Suprapubic skin (tissue), 4 donors: ENCODE data around the gene PDRG1. TPM values are rescaled to one million over a fixed set of nuclear protein-coding genes. Genes with fewer than 3 reads are reported as not detected.

Experiments
- DNase-seq, 2 donors: peaks; one replicate each; pipeline ENCODE4 v3.0.0-alpha.2; 2019; ENCODE audit warnings: low spot score in 2 of 2
- H3K27ac ChIP-seq: fragments of 200-600 bp; sonication (generic); one replicate; pipeline ENCODE4 v1.5.1; 2019
- H3K27me3 ChIP-seq: fragments of 200-600 bp; sonication (generic); one replicate; pipeline ENCODE4 v1.5.1; 2019
- H3K36me3 ChIP-seq: fragments of 200-600 bp; sonication (generic); one replicate; pipeline ENCODE4 v1.5.1; 2019
- H3K4me1 ChIP-seq: fragments of 200-600 bp; sonication (generic); one replicate; pipeline ENCODE4 v1.5.1; 2019
- H3K4me3 ChIP-seq: fragments of 200-600 bp; sonication (generic); one replicate; pipeline ENCODE4 v1.5.1; 2019; ENCODE audit warnings: mild to moderate bottlenecking
- H3K9me3 ChIP-seq: fragments of 200-600 bp; sonication (generic); one replicate; pipeline ENCODE4 v1.5.1; 2019
- CTCF ChIP-seq, 2 donors: fragments of 200-600 bp in 1 of 2; fragments of 450-650 bp in 1 of 2; sonication (generic) in 1 of 2; IDR thresholded peaks; one replicate each; pipeline ENCODE4 v1.5.1; 2016 to 2019; ENCODE audit warnings: antibody characterized with exemption in 2 of 2, mild to moderate bottlenecking in 1 of 2, moderate library complexity in 1 of 2
- EP300 ChIP-seq: sonication (generic); formaldehyde crosslinking; IDR thresholded peaks from one replicate; pipeline ENCODE4 v1.6.1; 2017; ENCODE audit warnings: antibody characterized with exemption
- POLR2A ChIP-seq, 2 donors: fragments of 450-650 bp; IDR thresholded peaks; one replicate each; pipeline ENCODE4 v1.6.1; 2017; ENCODE audit warnings: antibody characterized with exemption in 2 of 2, mild to moderate bottlenecking in 2 of 2, moderate library complexity in 2 of 2
- POLR2AphosphoS5 ChIP-seq, 3 donors: sonication (generic); formaldehyde crosslinking; IDR thresholded peaks; one replicate each; pipeline ENCODE4 v1.6.1; 2017; ENCODE audit warnings: antibody characterized with exemption in 3 of 3
- WGBS: methylation state at CpG from one replicate; pipeline ENCODE4 v1.1.5; 2018; 5-methylcytosine and 5-hydroxymethylcytosine counted together
- total RNA-seq, 4 donors: library from RNA; depleted of rRNA; stranded (reverse); fragments of >200 nt; gene quantifications; one replicate each; pipeline ENCODE4 v1.1.0, GENCODE V29; 2016

The PDRG1 gene
- total RNA-seq, 4 donors from 2014 or later: 5.1 to 12.3 (median 7.8) TPM

- H3K9me3 ChIP-seq: no peaks in the 10 kb centered on the region
- DNase-seq: peak in 1 of 2 donors; percentile 24
Measured at GRCh38 chr20:31896049-31896448, 55.8 kb downstream of the PDRG1 start.

GRCh38 chr20:31894980-31895675 lies 56.7 kb downstream of the PDRG1 start:
- H3K36me3 ChIP-seq: no peaks in the 10 kb centered on the region
- H3K4me3 ChIP-seq: no peak overlapping the region
- WGBS: 41% methylated on average over 8 of the region's 8 CpGs
- peak; percentile 70 to 73 for DNase-seq
- no peaks in the 10 kb centered on the region for H3K9me3 ChIP-seq
- TF ChIP-seq CTCF (IDR thresholded peaks at IDR 0.05) (no peak), POLR2AphosphoS5 (IDR thresholded peaks at IDR 0.05) (no peak)
- H3K27ac ChIP-seq: peak overlapping the region; percentile 47
- H3K27me3 ChIP-seq: no peaks in the 10 kb centered on the region
- peaks cover 7% of the 10 kb centered on the region for H3K4me1 ChIP-seq

More at GRCh38 chr20:31896049-31896448, 55.8 kb downstream of the PDRG1 start:
- Histone ChIP-seq H3K36me3 (no peaks in the 10 kb centered on the region), H3K4me1 (peaks cover 7% of the 10 kb centered on the region), H3K27ac (no peak overlapping the region), H3K27me3 (no peaks in the 10 kb centered on the region), H3K4me3 (no peak overlapping the region)
- TF ChIP-seq EP300: no peak
- no peak for TF ChIP-seq CTCF (IDR thresholded peaks at IDR 0.05)
- no peak for TF ChIP-seq POLR2AphosphoS5 (IDR thresholded peaks at IDR 0.05)
- no peak for TF ChIP-seq POLR2A (IDR thresholded peaks at IDR 0.05)
- 97% methylated on average over 9 of the region's 9 CpGs for WGBS

Other genes starting within 250 kb of the PDRG1 start
- gene BCL2L1, start 229.2 kb downstream of the PDRG1 start, total RNA-seq: 100 to 1,000 TPM; 104 to 120 (median 107) TPM
- 10 to 100 TPM in 2 of 4 donors, 1 to 10 TPM in 2; 4.4 to 11.2 (median 9.7) TPM for gene TPX2, start 212.8 kb downstream of the PDRG1 start, total RNA-seq
- gene MYLK2, start 132.7 kb downstream of the PDRG1 start, total RNA-seq: not detected
- not detected for gene FOXS1, start 106.4 kb downstream of the PDRG1 start, total RNA-seq
- 1 to 10 TPM in 3 of 4 donors, not detected in 1; 1.1 to 2.4 (median 1.1) TPM for gene DUSP15, start 81.5 kb downstream of the PDRG1 start, total RNA-seq
- gene TTLL9, start 81.4 kb downstream of the PDRG1 start, total RNA-seq: under 1 TPM in 2 of 4 donors, not detected in 2; 0.49 to 0.68 TPM
- not detected for gene XKR7, start 16.1 kb upstream of the PDRG1 start, total RNA-seq
- 1 to 10 TPM in 3 of 4 donors, under 1 TPM in 1; 0.62 to 3.4 (median 1.4) TPM for gene CCM2L, start 58.4 kb upstream of the PDRG1 start, total RNA-seq
- gene HCK, start 100.2 kb upstream of the PDRG1 start, total RNA-seq: 1 to 10 TPM; 5.0 to 10.0 (median 6.6) TPM
- gene TM9SF4, start 157.7 kb upstream of the PDRG1 start, total RNA-seq: 10 to 100 TPM; 45.5 to 54.9 (median 51.6) TPM